GM21825 (cell line): Measurements from ENCODE around the gene ALDH3B2.
"Not testable (repeated sequence)": the region's sequence is repeated elsewhere in the genome, so short reads cannot be mapped to it uniquely, and the experiment has no call there.

Experiments
- ATAC-seq: cut with Tn5 transposase; IDR thresholded peaks from one replicate; pipeline ENCODE4 v1.9.1; 2021; ENCODE audit warnings: mild to moderate bottlenecking, moderate library complexity; ENCODE audit not compliant: unreplicated experiment

The ALDH3B2 gene

DNA sequence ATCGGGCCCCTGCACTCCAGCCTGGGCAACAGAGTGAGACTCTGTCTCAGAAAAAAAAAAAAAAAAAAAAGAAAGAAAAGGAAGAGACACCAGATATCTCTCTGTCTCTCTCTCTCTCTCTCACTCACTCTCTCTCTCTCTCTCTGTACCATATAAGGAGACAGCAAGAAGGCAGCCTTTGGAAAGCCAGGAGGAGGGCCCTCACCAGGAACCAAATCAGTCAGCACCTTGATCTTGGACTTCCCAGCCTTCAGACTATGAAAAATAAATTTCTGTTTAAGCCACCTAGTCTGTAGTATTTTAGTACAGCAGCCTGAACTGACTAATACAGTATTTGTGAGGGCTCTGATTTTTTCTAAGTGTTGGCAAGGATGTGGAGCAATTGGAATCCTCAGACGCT is 13.6 kb upstream of the ALDH3B2 start:
- no peak for ATAC-seq

DNA sequence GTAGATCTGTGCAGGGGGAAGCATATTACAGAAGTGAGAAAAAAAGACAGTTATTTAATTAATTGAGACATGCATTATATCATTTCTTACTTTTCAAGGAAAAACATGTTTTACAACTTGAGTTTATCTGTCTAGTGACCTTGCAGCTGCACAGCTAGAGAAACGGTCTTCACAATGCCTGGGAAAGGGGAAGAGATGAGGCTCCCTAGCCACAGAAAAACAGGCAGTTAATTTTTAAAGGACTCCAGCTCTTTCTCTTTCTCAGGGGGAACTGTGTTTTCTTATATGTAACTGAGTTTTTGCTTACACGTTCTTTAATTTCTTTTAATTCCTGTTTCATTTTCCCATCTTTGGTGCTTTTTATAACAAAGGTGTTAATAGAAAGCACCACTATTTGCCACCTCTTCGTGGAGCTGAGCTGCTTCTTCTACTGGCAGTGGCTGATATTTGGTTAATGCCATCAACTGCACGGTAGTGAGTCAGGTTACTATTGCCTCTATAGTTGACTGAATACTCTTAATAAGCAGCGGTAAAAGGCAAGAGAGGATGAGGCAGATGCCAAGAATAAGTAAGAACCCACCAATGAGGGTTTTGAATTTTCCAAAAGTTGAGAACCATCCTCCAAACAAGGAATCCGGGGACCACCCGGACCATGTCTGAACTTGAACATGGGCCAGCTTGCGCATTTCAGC is 11.4 kb upstream of the ALDH3B2 start:
- not testable (repeated sequence) for ATAC-seq

DNA sequence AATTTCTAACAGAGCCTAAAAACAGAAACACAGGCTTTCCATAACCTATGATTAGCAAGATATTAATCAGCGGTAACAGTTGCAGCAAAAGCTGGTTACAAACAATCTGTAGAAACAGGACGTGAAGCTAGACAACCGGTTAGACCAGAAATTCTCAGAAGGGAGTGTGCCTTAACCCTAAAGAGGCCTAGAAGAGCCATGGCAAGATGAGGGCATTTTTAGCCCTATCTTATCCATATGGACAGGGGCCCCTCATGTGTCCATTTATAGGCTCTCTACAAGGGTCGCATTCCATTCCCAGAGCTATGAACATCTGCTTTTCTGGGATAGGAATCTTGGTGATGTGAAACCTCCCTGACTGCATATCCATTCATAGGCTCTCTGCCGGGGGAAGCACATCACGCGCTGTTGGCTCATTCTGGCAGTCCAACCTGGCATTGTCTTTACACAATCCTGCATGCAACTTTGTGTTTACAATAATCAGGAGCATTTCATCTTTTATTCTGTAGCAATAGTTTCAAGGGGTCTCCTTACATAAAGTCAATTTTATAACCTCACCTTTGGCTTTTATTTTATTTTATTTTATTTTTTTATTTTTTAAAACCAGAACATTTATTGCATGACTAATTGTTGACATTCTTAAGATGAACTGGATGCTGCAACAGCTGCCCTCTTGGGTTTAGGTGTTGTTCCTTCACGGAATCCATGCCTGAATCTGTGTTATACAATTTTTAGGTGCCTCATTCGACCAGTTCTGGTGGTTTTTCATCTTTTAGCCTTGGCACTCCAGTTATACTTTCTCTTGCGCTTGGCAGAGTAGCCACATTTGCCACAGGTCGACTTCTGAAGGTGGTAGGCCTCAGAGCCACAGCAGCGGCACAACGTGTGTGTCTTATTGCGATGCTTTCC is 8.0 kb upstream of the ALDH3B2 start:
- not testable (repeated sequence) for ATAC-seq

- ATAC-seq, result no peak
These were observed 6.5 kb upstream of the ALDH3B2 start for GRCh38 chr11:67680696-67681470.

GRCh38 chr11:67675058-67675747 is 780 bp upstream of the ALDH3B2 start:
- no peak for ATAC-seq

GRCh38 chr11:67673902-67674301 is 521 bp downstream of the ALDH3B2 start:
- ATAC-seq, result no peak

DNA sequence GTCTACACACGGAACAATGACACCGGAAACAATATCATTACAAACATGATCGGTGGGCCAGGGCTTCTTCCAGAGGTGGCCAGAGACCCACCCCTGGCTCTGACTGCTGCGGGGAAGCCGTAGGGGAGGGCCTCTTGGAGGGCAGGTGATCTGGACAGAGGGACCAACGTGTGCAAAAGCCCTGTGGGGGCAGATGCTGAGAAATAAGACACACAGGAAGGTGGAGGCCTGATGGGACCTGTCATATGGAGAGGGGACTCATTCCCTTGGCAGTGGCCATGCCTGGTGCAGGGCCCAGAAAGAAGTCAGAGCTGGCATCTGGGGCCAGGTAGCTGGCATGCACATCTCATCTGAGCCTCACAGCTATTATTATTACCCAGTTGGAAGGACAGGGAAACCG is 1.1 kb downstream of the ALDH3B2 start:
- no peak for ATAC-seq

GRCh38 chr11:67671211-67671520 is 3.3 kb downstream of the ALDH3B2 start:
- ATAC-seq, result no peak

GRCh38 chr11:67670316-67671210 is 3.9 kb downstream of the ALDH3B2 start:
- ATAC-seq, result no peak

- ATAC-seq, result no peak
These were observed 6.3 kb downstream of the ALDH3B2 start for GRCh38 chr11:67668192-67668551.

GRCh38 chr11:67667490-67668191 is 6.8 kb downstream of the ALDH3B2 start:
- ATAC-seq, result no peak

GRCh38 chr11:67666676-67667489 is 7.5 kb downstream of the ALDH3B2 start:
- no peak for ATAC-seq

DNA sequence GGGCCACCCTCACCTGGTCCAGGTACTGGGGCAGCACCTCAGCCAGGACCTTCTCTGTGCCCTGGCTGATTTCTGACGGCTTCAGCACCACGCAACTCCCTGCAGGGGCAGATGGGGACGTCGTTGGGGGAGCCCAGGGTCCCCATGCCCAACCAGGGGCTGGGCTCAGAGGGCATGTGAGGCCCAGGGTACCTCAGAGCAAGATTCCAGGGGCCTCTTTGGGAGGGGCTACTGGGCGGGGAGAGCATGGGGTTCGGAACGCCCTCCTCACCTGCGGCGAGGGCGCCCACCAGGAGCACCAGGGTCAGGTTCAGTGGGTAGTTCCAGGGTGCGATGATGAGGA is 8.1 kb downstream of the ALDH3B2 start:
- ATAC-seq, result no peak

GRCh38 chr11:67665541-67666302 is 8.7 kb downstream of the ALDH3B2 start:
- no peak for ATAC-seq

DNA sequence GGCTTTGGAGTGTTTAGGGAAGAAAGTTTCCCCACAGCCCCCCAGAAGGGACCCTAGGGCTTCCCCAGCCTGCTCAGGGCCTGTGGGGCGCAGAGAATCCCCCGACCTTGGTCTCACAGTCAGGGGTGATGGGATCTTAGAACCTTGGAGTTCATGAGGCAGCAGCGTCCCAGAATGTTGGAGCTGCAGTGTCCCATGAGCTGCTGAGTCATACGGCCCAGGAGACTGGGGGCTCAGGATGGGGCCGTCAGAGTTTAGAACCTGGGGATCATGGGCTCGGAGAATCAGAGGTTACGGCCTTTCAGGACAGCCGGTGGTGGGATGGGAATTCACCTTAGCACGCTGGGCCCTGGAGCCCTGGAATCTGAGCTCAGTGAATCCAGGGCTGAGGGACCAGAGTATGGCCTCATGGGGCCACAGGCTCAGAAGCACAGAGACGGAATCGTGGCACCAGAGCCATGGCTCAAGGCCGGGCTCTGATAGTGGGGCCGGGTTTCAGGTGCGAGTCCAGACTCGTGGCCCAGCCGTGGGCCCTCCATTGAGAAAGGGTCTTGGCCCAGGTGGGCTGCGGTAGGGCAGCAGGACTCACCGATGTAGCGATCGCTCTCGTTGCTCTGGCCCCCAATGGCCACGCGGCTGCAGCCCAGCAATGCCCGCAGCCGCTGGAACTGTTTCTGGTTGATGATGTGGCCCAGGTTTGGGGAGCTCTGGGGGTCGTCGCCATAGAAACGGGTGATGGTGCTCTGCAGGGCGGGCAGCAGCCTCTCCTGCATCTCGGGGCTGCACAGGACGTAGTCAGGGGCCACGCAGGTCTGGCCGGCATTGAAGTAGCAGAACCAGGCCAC is 9.5 kb downstream of the ALDH3B2 start:
- no peak for ATAC-seq

GRCh38 chr11:67664213-67664585 is 10.2 kb downstream of the ALDH3B2 start:
- ATAC-seq, result no peak

GRCh38 chr11:67663532-67664212 is 10.8 kb downstream of the ALDH3B2 start:
- ATAC-seq, result no peak
